Measurements from ENCODE around the gene RGS10. TPM values are rescaled to one million over a fixed set of nuclear protein-coding genes. Genes with fewer than 3 reads are reported as not detected.

Gene RGS10
- total RNA-seq, 4 donors from 2014 or later: 18.6 to 32.6 (median 28.4) TPM

DNA sequence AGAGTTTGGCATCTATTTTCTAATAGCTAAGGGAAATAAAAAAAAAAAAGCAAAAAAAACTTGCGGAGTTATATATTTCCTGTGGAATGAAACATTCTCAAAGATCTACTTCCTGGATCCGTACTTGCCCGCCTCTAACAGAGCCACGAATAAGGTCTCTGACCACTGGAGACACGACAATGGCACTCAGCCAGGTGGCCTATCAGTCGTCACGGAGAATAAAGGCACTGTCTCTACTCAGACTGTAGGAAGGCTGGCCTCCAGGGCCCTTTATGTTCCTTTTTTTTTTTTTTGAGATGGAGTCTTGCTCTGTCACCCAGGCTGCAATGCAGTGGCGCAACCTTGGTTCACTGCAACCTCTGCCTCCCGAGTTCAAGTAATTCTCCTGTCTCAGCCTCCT lies 58.7 kb downstream of the RGS10 start:
- H3K4me1 ChIP-seq: peaks cover 0 to 2% (median 0%) of the 10 kb centered on the region in 4 donors
- no peaks in the 10 kb centered on the region for H3K36me3 ChIP-seq
- WGBS, 2 donors: 58 to 59% methylated on average over 9 of the region's 9 CpGs
- no peak overlapping the region for H3K4me3 ChIP-seq
- H3K27me3 ChIP-seq: no peaks in the 10 kb centered on the region
- TF ChIP-seq EP300 (IDR thresholded peaks at IDR 0.05) (no peak), POLR2A (IDR thresholded peaks at IDR 0.05) (no peak), CTCF (IDR thresholded peaks at IDR 0.05) (no peak)
- H3K9me3 ChIP-seq: no peaks in the 10 kb centered on the region
- no peak for DNase-seq (ENCODE audit: low spot score in 2 of 2)
- H3K27ac ChIP-seq: no peak overlapping the region

GRCh38 chr10:119483001-119483400 lies 59.5 kb downstream of the RGS10 start:
- no peaks in the 10 kb centered on the region for H3K36me3 ChIP-seq
- H3K27ac ChIP-seq: no peak overlapping the region
- no peak for TF ChIP-seq EP300 (IDR thresholded peaks at IDR 0.05)
- 87 to 92% methylated on average over 6 of the region's 6 CpGs for WGBS, 2 donors
- H3K4me3 ChIP-seq: no peak overlapping the region
- no peaks in the 10 kb centered on the region for H3K9me3 ChIP-seq
- H3K4me1 ChIP-seq: peaks cover 0 to 5% (median 0%) of the 10 kb centered on the region in 4 donors
- no peaks in the 10 kb centered on the region for H3K27me3 ChIP-seq
- no peak for DNase-seq (ENCODE audit: low spot score in 2 of 2)

DNA sequence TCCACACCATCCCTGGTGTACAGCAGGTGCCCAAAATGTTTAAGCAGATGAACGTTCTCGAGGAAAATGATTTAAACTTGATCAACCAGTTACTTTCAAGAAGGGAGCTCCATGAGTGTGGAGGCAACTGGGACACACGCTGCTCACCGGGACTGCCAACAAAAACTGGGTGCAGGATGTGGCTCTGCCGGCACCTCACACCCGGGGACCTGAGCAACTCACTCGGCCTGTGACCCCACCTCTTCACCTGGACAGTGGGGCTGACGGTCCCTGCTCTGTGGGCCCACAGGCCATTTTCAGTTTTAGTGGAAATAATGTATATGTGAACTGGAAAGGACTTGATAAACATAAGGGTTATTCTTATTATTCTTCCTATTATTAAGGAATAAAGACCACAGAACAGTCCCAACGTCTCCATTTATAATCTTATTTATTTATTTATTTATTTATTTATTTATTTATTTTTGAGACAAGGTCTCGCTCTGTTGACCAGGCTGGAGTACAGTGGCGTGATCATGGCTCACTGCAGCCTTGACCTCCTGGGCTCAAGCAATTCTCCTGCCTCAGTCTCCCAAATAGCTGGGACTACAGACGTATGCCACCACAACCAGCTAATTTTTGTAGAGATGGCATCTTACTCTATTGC lies 60.6 kb downstream of the RGS10 start:
- H3K27me3 ChIP-seq: no peaks in the 10 kb centered on the region
- H3K9me3 ChIP-seq: no peaks in the 10 kb centered on the region
- no peaks in the 10 kb centered on the region for H3K36me3 ChIP-seq
- H3K4me1 ChIP-seq: peaks cover 0 to 5% (median 2%) of the 10 kb centered on the region in 4 donors
- TF ChIP-seq CTCF (IDR thresholded peaks at IDR 0.05): no peak
- no peak for TF ChIP-seq POLR2A (IDR thresholded peaks at IDR 0.05)
- no peak for TF ChIP-seq EP300 (IDR thresholded peaks at IDR 0.05)
- WGBS, 2 donors: 84 to 90% methylated on average over 12 of the region's 12 CpGs
- no peak for DNase-seq (ENCODE audit: low spot score in 2 of 2)
- no peak overlapping the region for H3K4me3 ChIP-seq
- no peak overlapping the region for H3K27ac ChIP-seq

- Histone ChIP-seq H3K36me3 (no peaks in the 10 kb centered on the region), H3K27ac (no peak overlapping the region), H3K27me3 (no peaks in the 10 kb centered on the region), H3K4me3 (no peak overlapping the region), H3K4me1 (peaks cover 0 to 5% (median 2%) of the 10 kb centered on the region in 4 donors), H3K9me3 (no peaks in the 10 kb centered on the region)
- DNase-seq (ENCODE audit: low spot score in 2 of 2): no peak
- no peak for TF ChIP-seq EP300 (IDR thresholded peaks at IDR 0.05)
- TF ChIP-seq CTCF (IDR thresholded peaks at IDR 0.05): no peak
- 60% methylated on average over 4 of the region's 4 CpGs for WGBS, 2 donors
Observed at GRCh38 chr10:119480667-119481066, 61.9 kb downstream of the RGS10 start.

DNA sequence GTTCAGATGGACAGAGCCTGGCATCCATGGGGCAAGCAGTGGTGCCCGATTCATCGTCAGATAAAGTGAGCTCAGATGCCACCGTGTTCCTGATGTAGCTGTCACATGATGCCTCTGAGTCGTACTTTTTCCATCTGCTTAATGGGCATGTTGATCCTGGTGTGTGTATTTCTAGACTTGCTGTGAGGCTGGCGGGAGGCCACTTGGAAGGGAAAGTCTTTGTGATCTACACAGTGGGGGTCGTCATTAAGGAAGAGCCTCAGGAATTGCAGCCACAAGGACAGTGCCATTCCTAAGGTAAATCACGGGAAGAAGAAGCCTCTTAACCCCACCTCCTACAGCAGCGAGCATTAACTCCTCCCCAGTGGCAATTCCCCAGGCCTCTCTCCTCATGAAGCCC lies 63.0 kb downstream of the RGS10 start:
- peaks cover 0 to 5% (median 2%) of the 10 kb centered on the region in 4 donors for H3K4me1 ChIP-seq
- no peak for DNase-seq (ENCODE audit: low spot score in 2 of 2)
- no peak overlapping the region for H3K27ac ChIP-seq
- H3K4me3 ChIP-seq: no peak overlapping the region
- TF ChIP-seq EP300 (IDR thresholded peaks at IDR 0.05) (no peak), CTCF (IDR thresholded peaks at IDR 0.05) (no peak), POLR2A (IDR thresholded peaks at IDR 0.05) (no peak)
- H3K27me3 ChIP-seq: no peaks in the 10 kb centered on the region
- H3K9me3 ChIP-seq: no peaks in the 10 kb centered on the region
- 47 to 64% methylated on average over 8 of the region's 8 CpGs for WGBS, 2 donors
- no peaks in the 10 kb centered on the region for H3K36me3 ChIP-seq

Measured in tibial nerve (tissue), 4 donors.